Measurements from ENCODE around the gene SLC9A1.

SLC9A1 gene

GRCh38 chr1:27133158-27133557 lies 21.8 kb downstream of the SLC9A1 start:
- no peak overlapping the region for H3K9ac ChIP-seq
- no peak overlapping the region for H3K27ac ChIP-seq
- H4K20me1 ChIP-seq (ENCODE audit: insufficient read depth): no peaks in the 10 kb centered on the region
- H3K27me3 ChIP-seq (ENCODE audit: insufficient read depth, low read depth): no peaks in the 10 kb centered on the region
- peaks cover 33% of the 10 kb centered on the region for H3K4me1 ChIP-seq (ENCODE audit: low read depth, poor library complexity, severe bottlenecking)
- H2AFZ ChIP-seq (ENCODE audit: low read depth): no peak overlapping the region
- H3K4me2 ChIP-seq: no peak overlapping the region
- TF ChIP-seq CTCF (conservative IDR thresholded peaks at IDR 0.05; ENCODE audit: low read depth, low read length): no peak
- no peaks in the 10 kb centered on the region for H3K36me3 ChIP-seq (ENCODE audit: insufficient read depth)
- H3K79me2 ChIP-seq (ENCODE audit: insufficient read depth, low read depth): no peaks in the 10 kb centered on the region
- H3K4me3 ChIP-seq (IDR thresholded peaks at IDR 0.05; ENCODE audit: insufficient read depth, low read depth, low read length): no peak overlapping the region

GRCh38 chr1:27132624-27133023 lies 22.3 kb downstream of the SLC9A1 start:
- no peaks in the 10 kb centered on the region for H3K36me3 ChIP-seq (ENCODE audit: insufficient read depth)
- H3K4me2 ChIP-seq: no peak overlapping the region
- no peaks in the 10 kb centered on the region for H3K79me2 ChIP-seq (ENCODE audit: insufficient read depth, low read depth)
- no peak overlapping the region for H3K27ac ChIP-seq
- no peak overlapping the region for H2AFZ ChIP-seq (ENCODE audit: low read depth)
- H3K4me3 ChIP-seq (IDR thresholded peaks at IDR 0.05; ENCODE audit: insufficient read depth, low read depth, low read length): no peak overlapping the region
- H3K4me1 ChIP-seq (ENCODE audit: low read depth, poor library complexity, severe bottlenecking): peaks cover 29% of the 10 kb centered on the region
- TF ChIP-seq CTCF (conservative IDR thresholded peaks at IDR 0.05; ENCODE audit: low read depth, low read length): no peak
- H3K9ac ChIP-seq: no peak overlapping the region
- H3K27me3 ChIP-seq (ENCODE audit: insufficient read depth, low read depth): no peaks in the 10 kb centered on the region
- no peaks in the 10 kb centered on the region for H4K20me1 ChIP-seq (ENCODE audit: insufficient read depth)

- no peak for TF ChIP-seq CTCF (conservative IDR thresholded peaks at IDR 0.05; ENCODE audit: low read depth, low read length)
- H3K4me2 ChIP-seq: no peak overlapping the region
- peaks cover 25% of the 10 kb centered on the region for H3K4me1 ChIP-seq (ENCODE audit: low read depth, poor library complexity, severe bottlenecking)
- H3K27me3 ChIP-seq (ENCODE audit: insufficient read depth, low read depth): no peaks in the 10 kb centered on the region
- H3K4me3 ChIP-seq (IDR thresholded peaks at IDR 0.05; ENCODE audit: insufficient read depth, low read depth, low read length): no peak overlapping the region
- no peaks in the 10 kb centered on the region for H4K20me1 ChIP-seq (ENCODE audit: insufficient read depth)
- H3K9ac ChIP-seq: no peak overlapping the region
- H2AFZ ChIP-seq (ENCODE audit: low read depth): no peak overlapping the region
- H3K36me3 ChIP-seq (ENCODE audit: insufficient read depth): no peaks in the 10 kb centered on the region
- no peak overlapping the region for H3K27ac ChIP-seq
- H3K79me2 ChIP-seq (ENCODE audit: insufficient read depth, low read depth): no peaks in the 10 kb centered on the region
Measured at GRCh38 chr1:27132147-27132546, 22.8 kb downstream of the SLC9A1 start.

GRCh38 chr1:27130798-27131197 lies 24.1 kb downstream of the SLC9A1 start:
- Histone ChIP-seq H3K4me3 (IDR thresholded peaks at IDR 0.05; ENCODE audit: insufficient read depth, low read depth, low read length) (no peak overlapping the region), H3K36me3 (ENCODE audit: insufficient read depth) (no peaks in the 10 kb centered on the region), H3K4me2 (no peak overlapping the region), H3K9ac (no peak overlapping the region), H3K27ac (no peak overlapping the region), H3K27me3 (ENCODE audit: insufficient read depth, low read depth) (no peaks in the 10 kb centered on the region), H3K4me1 (ENCODE audit: low read depth, poor library complexity, severe bottlenecking) (peaks cover 25% of the 10 kb centered on the region), H2AFZ (ENCODE audit: low read depth) (no peak overlapping the region), H4K20me1 (ENCODE audit: insufficient read depth) (no peaks in the 10 kb centered on the region), H3K79me2 (ENCODE audit: insufficient read depth, low read depth) (no peaks in the 10 kb centered on the region)
- TF ChIP-seq CTCF (conservative IDR thresholded peaks at IDR 0.05; ENCODE audit: low read depth, low read length): no peak
